ENCODE measurements around the gene DNTTIP2. TPM values are rescaled to one million over a fixed set of nuclear protein-coding genes. Genes with fewer than 3 reads are reported as not detected.
A peak's percentile ranks its signal among the peaks of the same experiment; 100 is the strongest.

Gene DNTTIP2
- total RNA-seq, 4 donors from 2014 or later: 13.8 to 63.4 (median 32.5) TPM

- Histone ChIP-seq H3K4me1 (peaks cover 0 to 10% of the 10 kb centered on the region in 2 donors), H3K4me3 (peak within 1 kb of the TSS; percentile 42 to 62), H3K27me3 (no peaks in the 10 kb centered on the region), H3K9me3 (no peaks in the 10 kb centered on the region), H3K27ac (peak within 1 kb of the TSS; percentile 83 to 91), H3K36me3 (no peaks in the 10 kb centered on the region)
- peak; percentile 75 to 97 (median 92) for TF ChIP-seq CTCF (IDR thresholded peaks at IDR 0.05)
- TF ChIP-seq POLR2A (IDR thresholded peaks at IDR 0.05): peak; percentile 45 to 54
- DNase-seq: peak; percentile 88 to 90
- intact Hi-C loops (cut with DNase I; ENCODE audit: low total_unique reads): no loop called here
These were observed 30.4 kb upstream of the DNTTIP2 start, which contains the start of gene GCLM for GRCh38 chr1:93909146-93910050. Gene GCLM (minus strand): TSS chr1:93909430. CDS start chr1:93909163, 267 bp downstream.

GRCh38 chr1:93908394-93909145 is 29.6 kb upstream of the DNTTIP2 start:
- Histone ChIP-seq H3K36me3 (no peaks in the 10 kb centered on the region), H3K9me3 (no peaks in the 10 kb centered on the region), H3K4me1 (peaks cover 0 to 10% of the 10 kb centered on the region in 2 donors), H3K27me3 (no peaks in the 10 kb centered on the region), H3K27ac (peak overlapping the region; percentile 83 to 91), H3K4me3 (peak overlapping the region; percentile 42 to 62)
- DNase-seq: peak; percentile 15 to 25
- TF ChIP-seq POLR2A (IDR thresholded peaks at IDR 0.05) (no peak), CTCF (IDR thresholded peaks at IDR 0.05) (no peak)
- intact Hi-C loops (cut with DNase I; ENCODE audit: low total_unique reads): no loop called here

- peaks cover 0 to 10% of the 10 kb centered on the region in 2 donors for H3K4me1 ChIP-seq
- DNase-seq: no peak
- intact Hi-C loops (cut with DNase I; ENCODE audit: low total_unique reads): no loop called here
- H3K4me3 ChIP-seq: no peak overlapping the region
- H3K27ac ChIP-seq: no peak overlapping the region
- H3K36me3 ChIP-seq: no peaks in the 10 kb centered on the region
- H3K27me3 ChIP-seq: no peaks in the 10 kb centered on the region
- TF ChIP-seq CTCF (IDR thresholded peaks at IDR 0.05) (no peak), POLR2A (IDR thresholded peaks at IDR 0.05) (no peak)
- no peaks in the 10 kb centered on the region for H3K9me3 ChIP-seq
These were observed 28.7 kb upstream of the DNTTIP2 start for GRCh38 chr1:93907718-93908117.

GRCh38 chr1:93906480-93906879 is 27.5 kb upstream of the DNTTIP2 start:
- Histone ChIP-seq H3K9me3 (no peaks in the 10 kb centered on the region), H3K4me3 (no peak overlapping the region), H3K27me3 (no peaks in the 10 kb centered on the region), H3K36me3 (no peaks in the 10 kb centered on the region), H3K27ac (no peak overlapping the region), H3K4me1 (peaks cover 0 to 10% of the 10 kb centered on the region in 2 donors)
- intact Hi-C loops (cut with DNase I; ENCODE audit: low total_unique reads): no loop called here
- no peak for TF ChIP-seq POLR2A (IDR thresholded peaks at IDR 0.05)
- TF ChIP-seq CTCF (IDR thresholded peaks at IDR 0.05): no peak
- DNase-seq: no peak

All from uterus (tissue), 4 donors.